Subcutaneous abdominal adipose tissue (tissue), 5 donors: ENCODE measurements around the gene ANO2.

Experiments
- H3K27ac ChIP-seq: one replicate; pipeline ENCODE4 v1.7.0; 2013; ENCODE audit warnings: low read depth, mild to moderate bottlenecking, inconsistent platforms, low read length, moderate library complexity
- H3K27me3 ChIP-seq, 5 donors: one replicate each; pipeline ENCODE4 v1.7.0; 2013; ENCODE audit warnings: low read length in 5 of 5, inconsistent platforms in 1 of 5; ENCODE audit not compliant: control insufficient read depth in 5 of 5, insufficient read depth in 4 of 5
- H3K36me3 ChIP-seq, 5 donors: one replicate each; pipeline ENCODE4 v1.7.0; 2013; ENCODE audit warnings: low read length in 5 of 5; ENCODE audit not compliant: control insufficient read depth in 5 of 5, insufficient read depth in 5 of 5
- H3K4me1 ChIP-seq, 5 donors: one replicate each; pipeline ENCODE4 v1.7.0; 2013; ENCODE audit warnings: low read length in 5 of 5, mild to moderate bottlenecking in 3 of 5, moderate library complexity in 1 of 5; ENCODE audit not compliant: control insufficient read depth in 5 of 5, insufficient read depth in 5 of 5
- H3K4me3 ChIP-seq, 5 donors: one replicate each; pipeline ENCODE4 v1.7.0; 2013; ENCODE audit warnings: low read length in 5 of 5, low read depth in 1 of 5
- H3K9ac ChIP-seq, 5 donors: one replicate each; pipeline ENCODE4 v1.7.0; 2013; ENCODE audit warnings: low read length in 5 of 5, mild to moderate bottlenecking in 4 of 5, moderate library complexity in 3 of 5
- H3K9me3 ChIP-seq, 5 donors: one replicate each; pipeline ENCODE4 v1.7.0; 2013; ENCODE audit warnings: low read length in 5 of 5; ENCODE audit not compliant: control insufficient read depth in 5 of 5
- donor health status: healthy.
- donor health status: healthy.
- donor health status: healthy.
- donor health status: healthy.
- donor health status: healthy.

ANO2 gene

GRCh38 chr12:5716201-5716600 lies 228.9 kb downstream of the ANO2 start:
- Histone ChIP-seq H3K36me3 (peaks cover 0 to 2% (median 0%) of the 10 kb centered on the region in 5 donors), H3K9me3 (no peaks in the 10 kb centered on the region), H3K4me3 (no peak overlapping the region), H3K27ac (no peak overlapping the region), H3K9ac (no peak overlapping the region), H3K27me3 (peaks cover 0 to 7% (median 2%) of the 10 kb centered on the region in 5 donors), H3K4me1 (peaks cover 0 to 11% (median 0%) of the 10 kb centered on the region in 5 donors)

GRCh38 chr12:5715021-5715420 lies 230.0 kb downstream of the ANO2 start:
- H3K27me3 ChIP-seq, result peaks cover 0 to 5% (median 2%) of the 10 kb centered on the region in 5 donors
- H3K36me3 ChIP-seq, result peaks cover 0 to 2% (median 0%) of the 10 kb centered on the region in 5 donors
- H3K9me3 ChIP-seq, result no peaks in the 10 kb centered on the region
- peaks cover 0 to 11% (median 0%) of the 10 kb centered on the region in 5 donors for H3K4me1 ChIP-seq
- H3K27ac ChIP-seq, result no peak overlapping the region
- no peak overlapping the region for H3K4me3 ChIP-seq
- no peak overlapping the region for H3K9ac ChIP-seq

- no peaks in the 10 kb centered on the region for H3K9me3 ChIP-seq
- H3K4me3 ChIP-seq, result no peak overlapping the region
- peaks cover 0 to 5% (median 2%) of the 10 kb centered on the region in 5 donors for H3K27me3 ChIP-seq
- H3K36me3 ChIP-seq, result peaks cover 0 to 2% (median 0%) of the 10 kb centered on the region in 5 donors
- peak overlapping the region; percentile 12 for H3K27ac ChIP-seq
- peaks cover 0 to 5% (median 0%) of the 10 kb centered on the region in 5 donors for H3K4me1 ChIP-seq
- H3K9ac ChIP-seq, result no peak overlapping the region
Measured at GRCh38 chr12:5713599-5714081, 231.4 kb downstream of the ANO2 start.

- H3K27me3 ChIP-seq, result peaks cover 0 to 5% (median 0%) of the 10 kb centered on the region in 5 donors
- H3K9me3 ChIP-seq, result no peaks in the 10 kb centered on the region
- no peaks in the 10 kb centered on the region for H3K4me1 ChIP-seq
- no peak overlapping the region for H3K4me3 ChIP-seq
- H3K36me3 ChIP-seq, result peaks cover 0 to 2% (median 0%) of the 10 kb centered on the region in 5 donors
- no peak overlapping the region for H3K9ac ChIP-seq
- H3K27ac ChIP-seq, result no peak overlapping the region
Measured at GRCh38 chr12:5710260-5710878, 234.7 kb downstream of the ANO2 start.

- no peaks in the 10 kb centered on the region for H3K36me3 ChIP-seq
- H3K9me3 ChIP-seq, result no peaks in the 10 kb centered on the region
- no peaks in the 10 kb centered on the region for H3K4me1 ChIP-seq
- H3K9ac ChIP-seq, result no peak overlapping the region
- H3K27ac ChIP-seq, result no peak overlapping the region
- H3K27me3 ChIP-seq, result no peaks in the 10 kb centered on the region
- H3K4me3 ChIP-seq, result no peak overlapping the region
Measured at GRCh38 chr12:5708371-5708770, 236.7 kb downstream of the ANO2 start.

- Histone ChIP-seq H3K36me3 (no peaks in the 10 kb centered on the region), H3K9ac (no peak overlapping the region), H3K9me3 (no peaks in the 10 kb centered on the region), H3K27ac (no peak overlapping the region), H3K27me3 (no peaks in the 10 kb centered on the region), H3K4me3 (no peak overlapping the region), H3K4me1 (no peaks in the 10 kb centered on the region)
Measured at GRCh38 chr12:5706247-5706646, 238.8 kb downstream of the ANO2 start.

- H3K36me3 ChIP-seq, result no peaks in the 10 kb centered on the region
- no peaks in the 10 kb centered on the region for H3K27me3 ChIP-seq
- no peaks in the 10 kb centered on the region for H3K4me1 ChIP-seq
- no peak overlapping the region for H3K4me3 ChIP-seq
- H3K27ac ChIP-seq, result no peak overlapping the region
- no peak overlapping the region for H3K9ac ChIP-seq
- no peaks in the 10 kb centered on the region for H3K9me3 ChIP-seq
Measured at GRCh38 chr12:5705791-5706190, 239.3 kb downstream of the ANO2 start.

GRCh38 chr12:5694759-5695409 lies 250.2 kb downstream of the ANO2 start:
- Histone ChIP-seq H3K4me3 (no peak overlapping the region), H3K27ac (no peak overlapping the region), H3K27me3 (peaks cover 0 to 3% (median 0%) of the 10 kb centered on the region in 5 donors), H3K36me3 (peaks cover 0 to 3% (median 0%) of the 10 kb centered on the region in 5 donors), H3K4me1 (no peaks in the 10 kb centered on the region), H3K9ac (no peak overlapping the region), H3K9me3 (no peaks in the 10 kb centered on the region)

- Histone ChIP-seq H3K27ac (no peak overlapping the region), H3K9ac (no peak overlapping the region), H3K36me3 (peaks cover 0 to 3% (median 0%) of the 10 kb centered on the region in 5 donors), H3K27me3 (peaks cover 0 to 3% (median 0%) of the 10 kb centered on the region in 5 donors), H3K4me3 (no peak overlapping the region), H3K4me1 (no peaks in the 10 kb centered on the region), H3K9me3 (no peaks in the 10 kb centered on the region)
Measured at GRCh38 chr12:5692850-5693249, 252.2 kb downstream of the ANO2 start.

GRCh38 chr12:5691943-5692342 lies 253.1 kb downstream of the ANO2 start:
- Histone ChIP-seq H3K9me3 (no peaks in the 10 kb centered on the region), H3K4me1 (no peaks in the 10 kb centered on the region), H3K27ac (no peak overlapping the region), H3K4me3 (no peak overlapping the region), H3K27me3 (peaks cover 0 to 3% (median 0%) of the 10 kb centered on the region in 5 donors), H3K9ac (no peak overlapping the region), H3K36me3 (peaks cover 0 to 3% (median 0%) of the 10 kb centered on the region in 5 donors)
